Ishikawa (cell line): ENCODE data around the gene ATG7.

Source experiments
- CEBPB ChIP-seq: IDR thresholded peaks from 2 replicates; pipeline ENCODE4 v1.6.1; 2012
- CREB1 ChIP-seq: IDR thresholded peaks from 2 replicates; pipeline ENCODE4 v1.6.1; 2012; ENCODE audit warnings: low read depth
- EGR1 ChIP-seq: IDR thresholded peaks from 2 replicates; pipeline ENCODE4 v1.6.1; 2012
- EP300 ChIP-seq: IDR thresholded peaks from 2 replicates; pipeline ENCODE4 v1.6.1; 2012; ENCODE audit warnings: borderline replicate concordance
- FOXM1 ChIP-seq: IDR thresholded peaks from 2 replicates; pipeline ENCODE4 v1.6.1; 2012; ENCODE audit warnings: low read depth, borderline replicate concordance
- MAX ChIP-seq: IDR thresholded peaks from 2 replicates; pipeline ENCODE4 v1.6.1; 2012
- NFIC ChIP-seq: IDR thresholded peaks from 2 replicates; pipeline ENCODE4 v1.6.1; 2012
- RAD21 ChIP-seq: IDR thresholded peaks from 2 replicates; pipeline ENCODE4 v1.6.1; 2012; ENCODE audit warnings: low read depth
- TAF1 ChIP-seq: IDR thresholded peaks from 2 replicates; pipeline ENCODE4 v1.6.1; 2012; ENCODE audit warnings: low read depth, mild to moderate bottlenecking
- TCF12 ChIP-seq: IDR thresholded peaks from 2 replicates; pipeline ENCODE4 v1.6.1; 2012; ENCODE audit warnings: low read depth
- TEAD4 ChIP-seq: IDR thresholded peaks from 2 replicates; pipeline ENCODE4 v1.6.1; 2012
- YY1 ChIP-seq: IDR thresholded peaks from 2 replicates; pipeline ENCODE4 v1.6.1; 2012; ENCODE audit warnings: low read depth
- ZBTB7A ChIP-seq: IDR thresholded peaks from 2 replicates; pipeline ENCODE4 v1.6.1; 2012; ENCODE audit warnings: low read depth
- TF ChIP-seq, protein P1 (sequence below): IDR thresholded peaks from 2 replicates; pipeline ENCODE4 v1.6.1; 2012; ENCODE audit warnings: low read depth, mild to moderate bottlenecking
- TF ChIP-seq, protein P2 (sequence below): IDR thresholded peaks from 2 replicates; pipeline ENCODE4 v1.6.1; 2012

ATG7 gene, protein sequence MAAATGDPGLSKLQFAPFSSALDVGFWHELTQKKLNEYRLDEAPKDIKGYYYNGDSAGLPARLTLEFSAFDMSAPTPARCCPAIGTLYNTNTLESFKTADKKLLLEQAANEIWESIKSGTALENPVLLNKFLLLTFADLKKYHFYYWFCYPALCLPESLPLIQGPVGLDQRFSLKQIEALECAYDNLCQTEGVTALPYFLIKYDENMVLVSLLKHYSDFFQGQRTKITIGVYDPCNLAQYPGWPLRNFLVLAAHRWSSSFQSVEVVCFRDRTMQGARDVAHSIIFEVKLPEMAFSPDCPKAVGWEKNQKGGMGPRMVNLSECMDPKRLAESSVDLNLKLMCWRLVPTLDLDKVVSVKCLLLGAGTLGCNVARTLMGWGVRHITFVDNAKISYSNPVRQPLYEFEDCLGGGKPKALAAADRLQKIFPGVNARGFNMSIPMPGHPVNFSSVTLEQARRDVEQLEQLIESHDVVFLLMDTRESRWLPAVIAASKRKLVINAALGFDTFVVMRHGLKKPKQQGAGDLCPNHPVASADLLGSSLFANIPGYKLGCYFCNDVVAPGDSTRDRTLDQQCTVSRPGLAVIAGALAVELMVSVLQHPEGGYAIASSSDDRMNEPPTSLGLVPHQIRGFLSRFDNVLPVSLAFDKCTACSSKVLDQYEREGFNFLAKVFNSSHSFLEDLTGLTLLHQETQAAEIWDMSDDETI

GRCh38 chr3:11271986-11272904 is at the start of gene ATG7:
Gene ATG7, plus strand, starts transcription at chr3:11272397. Its CDS starts 26,299 bp downstream, at chr3:11298696.
- TF ChIP-seq, protein P1, sequence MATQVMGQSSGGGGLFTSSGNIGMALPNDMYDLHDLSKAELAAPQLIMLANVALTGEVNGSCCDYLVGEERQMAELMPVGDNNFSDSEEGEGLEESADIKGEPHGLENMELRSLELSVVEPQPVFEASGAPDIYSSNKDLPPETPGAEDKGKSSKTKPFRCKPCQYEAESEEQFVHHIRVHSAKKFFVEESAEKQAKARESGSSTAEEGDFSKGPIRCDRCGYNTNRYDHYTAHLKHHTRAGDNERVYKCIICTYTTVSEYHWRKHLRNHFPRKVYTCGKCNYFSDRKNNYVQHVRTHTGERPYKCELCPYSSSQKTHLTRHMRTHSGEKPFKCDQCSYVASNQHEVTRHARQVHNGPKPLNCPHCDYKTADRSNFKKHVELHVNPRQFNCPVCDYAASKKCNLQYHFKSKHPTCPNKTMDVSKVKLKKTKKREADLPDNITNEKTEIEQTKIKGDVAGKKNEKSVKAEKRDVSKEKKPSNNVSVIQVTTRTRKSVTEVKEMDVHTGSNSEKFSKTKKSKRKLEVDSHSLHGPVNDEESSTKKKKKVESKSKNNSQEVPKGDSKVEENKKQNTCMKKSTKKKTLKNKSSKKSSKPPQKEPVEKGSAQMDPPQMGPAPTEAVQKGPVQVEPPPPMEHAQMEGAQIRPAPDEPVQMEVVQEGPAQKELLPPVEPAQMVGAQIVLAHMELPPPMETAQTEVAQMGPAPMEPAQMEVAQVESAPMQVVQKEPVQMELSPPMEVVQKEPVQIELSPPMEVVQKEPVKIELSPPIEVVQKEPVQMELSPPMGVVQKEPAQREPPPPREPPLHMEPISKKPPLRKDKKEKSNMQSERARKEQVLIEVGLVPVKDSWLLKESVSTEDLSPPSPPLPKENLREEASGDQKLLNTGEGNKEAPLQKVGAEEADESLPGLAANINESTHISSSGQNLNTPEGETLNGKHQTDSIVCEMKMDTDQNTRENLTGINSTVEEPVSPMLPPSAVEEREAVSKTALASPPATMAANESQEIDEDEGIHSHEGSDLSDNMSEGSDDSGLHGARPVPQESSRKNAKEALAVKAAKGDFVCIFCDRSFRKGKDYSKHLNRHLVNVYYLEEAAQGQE: no peak
- TF ChIP-seq, protein P2, sequence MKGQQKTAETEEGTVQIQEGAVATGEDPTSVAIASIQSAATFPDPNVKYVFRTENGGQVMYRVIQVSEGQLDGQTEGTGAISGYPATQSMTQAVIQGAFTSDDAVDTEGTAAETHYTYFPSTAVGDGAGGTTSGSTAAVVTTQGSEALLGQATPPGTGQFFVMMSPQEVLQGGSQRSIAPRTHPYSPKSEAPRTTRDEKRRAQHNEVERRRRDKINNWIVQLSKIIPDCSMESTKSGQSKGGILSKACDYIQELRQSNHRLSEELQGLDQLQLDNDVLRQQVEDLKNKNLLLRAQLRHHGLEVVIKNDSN: no peak
- TF ChIP-seq ZBTB7A: no peak
- TF ChIP-seq TCF12: 0 out of 2 replicates have a peak, but pooled peaks have one; percentile 25
- no peak for TF ChIP-seq NFIC
- TF ChIP-seq RAD21: no peak
- TF ChIP-seq CREB1: peak; percentile 93
- peak; percentile 74 for TF ChIP-seq TAF1
- no peak for TF ChIP-seq TEAD4
- TF ChIP-seq MAX: peak; percentile 58
- TF ChIP-seq EP300: no peak
- TF ChIP-seq CEBPB: peak; percentile 86
- TF ChIP-seq FOXM1: no peak
- TF ChIP-seq EGR1: 0 out of 2 replicates have a peak, but pooled peaks have one; percentile 14
- TF ChIP-seq YY1: no peak

GRCh38 chr3:11224010-11224409 is 48.2 kb upstream of the ATG7 start:
- no peak for TF ChIP-seq TEAD4
- no peak for TF ChIP-seq ZBTB7A
- TF ChIP-seq TCF12: no peak
- TF ChIP-seq RAD21: no peak
- no peak for TF ChIP-seq CEBPB
- no peak for TF ChIP-seq MAX
- TF ChIP-seq, protein P2: no peak
- no peak for TF ChIP-seq CREB1
- TF ChIP-seq NFIC: no peak
- no peak for TF ChIP-seq EGR1
- TF ChIP-seq, protein P1: no peak

GRCh38 chr3:11224870-11225229 is 47.3 kb upstream of the ATG7 start:
- TF ChIP-seq RAD21: no peak
- TF ChIP-seq TEAD4: no peak
- TF ChIP-seq, protein P1: no peak
- no peak for TF ChIP-seq ZBTB7A
- no peak for TF ChIP-seq TAF1
- TF ChIP-seq MAX: no peak
- TF ChIP-seq CEBPB: no peak
- no peak for TF ChIP-seq TCF12
- no peak for TF ChIP-seq NFIC
